GM18507 (cell line): Measurements from ENCODE around the gene TCF7.
A peak's percentile ranks its signal among the peaks of the same experiment; 100 is the strongest.

Experiments
- DNase-seq: peaks from one replicate; pipeline ENCODE4 v3.0.0; 2011; ENCODE audit warnings: low read depth; ENCODE audit not compliant: insufficient read length; ENCODE audit errors: extremely low spot score
- FAIRE-seq: peaks from 2 replicates; lab custom pipeline; 2011; peaks lifted over from hg19 to GRCh38; lab: Jason Lieb, UNC

TCF7 gene

DNA sequence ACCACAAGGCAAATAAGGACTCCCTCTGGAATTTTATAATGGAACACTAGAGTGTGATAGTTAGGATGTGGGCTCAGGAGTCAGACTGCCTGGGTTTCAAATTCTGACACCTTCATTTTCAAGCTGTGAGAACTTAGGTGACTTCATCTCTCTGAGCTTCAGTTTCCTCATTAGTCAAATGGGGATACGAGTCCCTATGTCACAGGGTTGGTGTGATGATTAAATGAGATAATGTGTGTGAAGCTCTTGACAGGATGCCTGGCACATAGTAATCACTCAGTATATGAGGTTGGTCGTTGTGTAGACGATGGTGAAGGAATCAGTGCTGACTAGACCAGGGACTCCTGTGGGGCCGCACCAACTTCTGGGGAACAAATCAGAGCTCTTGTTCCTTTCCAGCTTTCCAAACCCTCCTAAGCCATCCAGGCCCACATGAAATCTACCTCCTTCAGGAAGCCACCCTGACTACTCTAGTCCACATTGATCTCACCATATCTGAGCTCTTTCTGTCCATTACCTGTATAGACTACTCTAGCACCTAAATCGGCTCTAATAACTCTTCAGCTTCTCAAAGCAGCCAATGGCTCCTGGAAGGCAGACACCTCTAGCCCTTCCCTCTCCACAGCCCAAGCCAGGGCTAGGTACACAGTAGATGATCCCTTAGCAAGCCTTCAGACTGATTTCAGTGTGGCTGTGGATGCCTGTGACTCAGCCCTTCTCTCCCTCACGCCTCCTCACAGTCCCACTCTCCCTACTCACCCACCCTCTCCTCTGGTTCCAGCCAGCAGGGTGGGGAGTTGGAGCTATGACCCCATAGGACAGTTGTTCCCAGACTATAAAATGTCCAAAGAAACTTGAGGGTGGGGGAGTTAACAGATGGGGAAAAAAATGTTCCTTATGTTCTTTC, 2.5 kb upstream of the TCF7 start:
- DNase-seq: no peak
- FAIRE-seq: peak; percentile 76

- FAIRE-seq: no peak
- DNase-seq: no peak
These were observed 1.6 kb upstream of the TCF7 start for GRCh38 chr5:134112726-134113362.

DNA sequence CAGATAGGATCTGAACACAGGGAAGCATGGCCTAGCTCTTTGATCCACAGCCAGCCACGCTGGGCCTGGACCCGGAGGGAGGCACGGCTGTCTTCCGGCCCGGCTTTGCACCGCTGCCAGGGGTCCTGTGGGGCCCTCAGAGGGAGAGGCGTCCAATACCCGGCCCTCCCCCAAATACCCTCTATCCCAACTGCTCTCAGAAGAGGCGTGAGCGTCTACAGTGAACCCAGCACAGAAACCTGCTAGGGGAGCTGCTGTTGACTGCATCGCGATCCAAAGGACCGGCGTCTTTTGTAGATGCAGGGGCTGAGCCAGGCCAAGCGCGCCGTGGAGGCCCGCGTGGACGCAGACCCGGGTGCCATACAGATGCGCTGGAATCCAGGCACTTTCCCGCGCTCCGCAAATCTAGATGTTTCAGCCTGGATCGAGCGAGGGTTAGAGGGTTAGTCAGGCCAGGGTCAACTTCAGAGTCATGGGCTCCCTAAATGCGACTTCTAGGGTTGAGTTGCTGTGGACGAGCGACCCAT, 1.1 kb upstream of the TCF7 start:
- FAIRE-seq: no peak
- DNase-seq: no peak

- no peak for DNase-seq
- FAIRE-seq: no peak
These were observed 665 bp downstream of the TCF7 start for GRCh38 chr5:134114886-134115805.

GRCh38 chr5:134115806-134116175, 1.3 kb downstream of the TCF7 start:
- no peak for DNase-seq
- no peak for FAIRE-seq

DNA sequence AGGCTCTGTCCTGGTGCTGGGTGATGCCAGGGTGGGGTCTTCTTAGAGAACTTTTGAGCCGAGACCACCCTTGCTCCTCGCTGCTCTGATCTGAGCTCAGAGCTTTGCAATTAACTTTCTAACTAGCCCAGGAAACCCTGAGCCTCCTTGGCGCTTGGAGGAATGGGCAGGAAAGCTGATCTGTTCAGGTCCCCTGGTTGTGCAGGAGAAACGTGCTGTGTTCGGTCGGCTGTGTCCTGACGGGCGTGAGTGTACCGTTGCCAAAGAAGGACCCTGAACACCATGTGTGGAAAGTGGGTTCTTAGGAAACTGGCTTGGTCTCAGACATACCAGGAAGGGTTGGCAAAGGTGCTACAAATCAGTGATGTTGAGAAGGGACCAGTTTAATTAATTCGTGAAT, 1.8 kb downstream of the TCF7 start:
- FAIRE-seq (peak; percentile 12), DNase-seq (no peak)

- FAIRE-seq (no peak), DNase-seq (no peak)
These were observed 2.6 kb downstream of the TCF7 start for GRCh38 chr5:134116789-134117761.

GRCh38 chr5:134118212-134118835, 3.8 kb downstream of the TCF7 start:
- no peak for FAIRE-seq
- no peak for DNase-seq

DNA sequence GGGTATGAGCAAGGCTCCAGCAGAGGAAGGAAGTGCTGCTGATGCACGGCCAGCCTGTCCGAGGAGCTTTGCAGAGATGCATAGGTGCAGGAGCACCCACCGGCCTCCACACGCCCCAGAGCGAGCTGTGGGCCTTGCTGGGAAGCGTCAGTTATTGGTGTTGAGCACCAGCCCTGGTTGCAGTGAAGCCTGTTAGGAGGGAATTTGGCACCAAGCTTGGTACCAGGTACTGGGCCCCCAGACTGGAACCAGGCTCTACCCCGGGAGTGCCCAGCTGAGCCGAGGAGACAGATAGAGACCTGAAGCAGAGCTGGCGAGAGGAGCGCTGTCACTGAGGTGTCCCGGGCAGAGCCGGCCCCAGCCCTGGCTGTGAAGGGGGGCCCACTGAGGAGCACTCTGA, 5.2 kb downstream of the TCF7 start:
- DNase-seq: no peak
- FAIRE-seq: no peak

DNA sequence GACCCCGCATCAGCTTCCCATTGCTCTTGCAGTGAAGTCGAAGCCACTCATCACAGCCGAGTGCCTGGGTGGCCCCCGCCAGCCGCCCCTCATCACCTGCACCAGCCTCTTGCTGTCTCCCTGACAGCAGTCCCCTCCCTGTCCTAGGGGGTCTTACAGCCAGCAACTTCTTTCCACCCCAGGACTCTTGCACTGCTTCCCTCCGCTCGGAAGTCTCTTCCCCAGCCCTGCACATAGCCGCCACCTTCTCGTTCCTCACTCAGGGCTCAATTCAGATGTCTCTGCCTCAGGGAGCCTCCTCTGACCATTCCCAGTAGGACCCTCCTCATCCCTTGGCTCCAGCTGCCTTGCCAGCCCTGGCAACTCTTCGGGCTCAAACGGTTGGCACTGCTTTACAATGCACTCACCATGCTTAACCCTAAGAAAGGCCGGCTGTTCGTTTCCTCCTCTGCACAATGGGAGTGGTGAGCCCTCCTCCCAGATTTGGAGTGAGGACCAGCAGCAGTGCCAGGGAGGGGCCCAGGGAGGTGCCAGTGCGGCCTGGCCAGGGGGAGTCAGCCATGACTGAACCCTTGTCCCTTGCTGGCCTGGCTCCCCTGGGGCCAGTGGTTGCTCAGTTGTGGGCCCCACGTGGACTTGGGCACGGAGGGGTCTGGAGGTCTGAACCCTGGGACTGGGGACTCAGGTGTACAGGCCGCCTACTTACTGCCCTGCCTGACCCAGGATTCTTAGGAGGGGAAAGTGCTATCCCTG, 6.1 kb downstream of the TCF7 start:
- FAIRE-seq (no peak), DNase-seq (no peak)

- DNase-seq (no peak), FAIRE-seq (no peak)
These were observed 8.0 kb downstream of the TCF7 start for GRCh38 chr5:134122530-134122929.

DNA sequence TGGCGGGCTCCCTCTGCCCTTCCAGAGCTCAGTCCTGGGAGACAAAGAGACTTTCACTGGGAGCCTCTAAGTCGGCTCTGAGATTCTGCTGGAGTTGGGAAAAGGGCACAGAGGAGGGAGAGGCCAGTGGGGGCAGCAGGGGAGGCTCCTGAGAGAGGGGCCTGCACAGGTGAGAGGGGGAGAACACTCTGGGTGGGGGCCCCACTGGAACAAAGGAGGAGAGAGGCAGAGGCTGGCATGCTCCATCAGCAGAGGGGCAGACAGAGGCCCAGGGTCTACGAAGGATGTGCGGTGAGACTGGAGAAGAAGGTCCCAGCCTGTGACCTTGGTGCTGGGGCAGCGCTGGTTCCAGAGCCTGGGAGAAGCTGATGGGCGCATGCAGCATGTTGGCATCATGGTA, 8.9 kb downstream of the TCF7 start:
- FAIRE-seq (no peak), DNase-seq (no peak)

DNA sequence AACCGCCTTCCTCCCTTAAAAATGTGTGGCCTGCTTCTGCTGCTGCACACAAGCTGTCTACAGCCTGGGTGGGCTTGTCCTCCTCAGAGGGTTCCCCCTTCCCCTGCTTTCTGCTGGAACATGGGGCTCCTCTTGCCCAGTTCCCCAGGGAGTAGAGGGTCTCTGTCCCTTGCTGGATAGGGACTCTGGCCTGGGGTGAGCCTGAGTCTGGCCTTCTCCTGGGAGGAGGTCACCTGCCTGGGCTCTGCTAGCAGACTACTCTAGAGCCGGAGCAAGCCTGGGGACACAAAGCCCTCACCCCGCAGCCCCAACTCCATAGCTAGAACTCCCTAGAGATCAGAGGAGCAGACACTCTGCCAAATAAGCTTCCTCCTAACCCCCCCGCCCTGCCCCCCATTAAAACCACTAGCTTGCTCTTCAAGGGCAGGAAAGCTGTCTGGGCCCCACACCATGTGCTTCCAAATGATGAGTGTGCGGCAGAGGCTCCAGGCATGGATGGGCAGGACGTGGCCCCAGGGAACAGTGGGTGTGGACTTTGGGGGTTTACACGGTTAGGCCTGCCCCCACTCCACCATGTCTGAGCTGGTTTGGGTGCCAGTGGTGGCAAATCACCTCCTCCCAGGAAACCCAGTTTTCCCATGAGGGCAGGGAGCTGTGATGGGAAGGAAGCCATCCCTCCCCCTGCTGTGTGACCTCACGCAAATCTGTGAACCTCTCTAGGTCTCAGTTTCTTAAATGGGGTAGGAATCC, 10.0 kb downstream of the TCF7 start:
- FAIRE-seq: no peak
- DNase-seq: no peak

DNA sequence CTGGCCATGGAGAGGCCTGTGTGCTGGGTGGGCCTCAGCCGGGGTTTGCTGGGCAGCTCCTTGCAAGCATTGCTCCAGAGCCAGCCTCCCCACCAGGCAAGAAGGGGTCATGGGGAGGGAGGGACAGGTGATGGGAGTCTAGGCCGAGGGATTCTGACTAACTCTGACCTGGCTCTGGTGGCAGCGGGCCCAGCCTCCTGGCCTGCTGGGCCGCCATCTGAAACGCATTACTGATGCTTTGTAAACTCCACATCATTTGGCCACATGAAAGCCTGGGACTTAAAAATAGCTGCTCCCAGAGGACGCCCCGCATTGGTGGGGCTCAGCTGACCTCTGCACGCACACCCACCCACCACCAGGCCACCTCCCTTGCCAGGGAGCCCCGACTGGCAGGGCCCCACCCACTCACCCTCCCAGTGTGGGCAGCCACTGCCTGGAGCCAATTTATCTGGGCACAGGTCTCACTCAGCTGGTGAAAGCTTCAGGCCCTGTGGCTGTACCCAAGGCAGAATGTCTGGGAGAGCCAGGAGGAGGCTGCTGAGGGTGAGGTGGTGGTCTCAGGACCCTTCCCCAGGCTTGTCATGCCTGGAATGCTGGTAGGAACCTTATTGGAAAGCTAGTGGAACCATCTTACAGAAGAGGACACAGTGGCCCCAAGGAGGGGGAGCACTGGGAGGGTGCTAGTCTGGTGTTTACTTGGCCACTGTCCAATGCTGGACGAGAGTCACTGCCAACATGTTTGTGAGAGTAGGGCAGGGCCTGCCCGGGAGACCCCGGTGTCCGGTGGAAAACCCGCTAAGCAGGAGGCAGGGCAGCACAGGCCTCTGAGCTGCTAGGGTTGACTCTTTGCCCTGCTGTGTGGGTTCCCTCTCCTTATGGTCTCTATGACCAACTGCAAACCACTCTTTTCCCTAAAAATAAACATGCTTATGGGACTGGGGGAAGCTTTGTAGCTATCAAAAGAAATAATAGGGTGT, 10.8 kb downstream of the TCF7 start:
- FAIRE-seq (no peak), DNase-seq (no peak)

DNA sequence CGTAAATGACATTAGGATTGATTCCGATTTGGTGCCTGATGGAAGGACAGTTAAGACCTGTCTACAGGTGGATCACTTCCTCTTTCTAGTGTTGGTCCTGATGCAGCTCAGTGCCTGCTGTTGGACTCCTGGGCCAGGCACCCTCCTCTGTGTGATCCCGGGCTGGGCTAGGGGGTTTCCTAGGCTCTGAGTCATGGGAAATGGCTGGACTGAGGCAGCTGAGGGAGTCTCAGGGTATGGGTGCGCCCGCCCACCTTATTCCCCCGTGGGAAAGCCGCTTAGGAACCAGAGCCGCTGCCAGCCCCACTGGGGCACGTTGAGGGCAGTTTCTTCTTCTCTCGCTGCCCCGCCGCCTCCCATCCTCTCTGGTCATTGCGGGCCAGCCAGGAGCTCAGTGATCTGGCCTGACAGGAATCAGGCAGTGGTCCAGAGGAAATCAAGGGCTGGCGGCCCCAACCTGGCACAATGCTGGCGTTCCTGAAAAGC, 12.9 kb downstream of the TCF7 start:
- DNase-seq: no peak
- peak; percentile 84 for FAIRE-seq
